ENCODE results near the gene PEPD.

DNA sequence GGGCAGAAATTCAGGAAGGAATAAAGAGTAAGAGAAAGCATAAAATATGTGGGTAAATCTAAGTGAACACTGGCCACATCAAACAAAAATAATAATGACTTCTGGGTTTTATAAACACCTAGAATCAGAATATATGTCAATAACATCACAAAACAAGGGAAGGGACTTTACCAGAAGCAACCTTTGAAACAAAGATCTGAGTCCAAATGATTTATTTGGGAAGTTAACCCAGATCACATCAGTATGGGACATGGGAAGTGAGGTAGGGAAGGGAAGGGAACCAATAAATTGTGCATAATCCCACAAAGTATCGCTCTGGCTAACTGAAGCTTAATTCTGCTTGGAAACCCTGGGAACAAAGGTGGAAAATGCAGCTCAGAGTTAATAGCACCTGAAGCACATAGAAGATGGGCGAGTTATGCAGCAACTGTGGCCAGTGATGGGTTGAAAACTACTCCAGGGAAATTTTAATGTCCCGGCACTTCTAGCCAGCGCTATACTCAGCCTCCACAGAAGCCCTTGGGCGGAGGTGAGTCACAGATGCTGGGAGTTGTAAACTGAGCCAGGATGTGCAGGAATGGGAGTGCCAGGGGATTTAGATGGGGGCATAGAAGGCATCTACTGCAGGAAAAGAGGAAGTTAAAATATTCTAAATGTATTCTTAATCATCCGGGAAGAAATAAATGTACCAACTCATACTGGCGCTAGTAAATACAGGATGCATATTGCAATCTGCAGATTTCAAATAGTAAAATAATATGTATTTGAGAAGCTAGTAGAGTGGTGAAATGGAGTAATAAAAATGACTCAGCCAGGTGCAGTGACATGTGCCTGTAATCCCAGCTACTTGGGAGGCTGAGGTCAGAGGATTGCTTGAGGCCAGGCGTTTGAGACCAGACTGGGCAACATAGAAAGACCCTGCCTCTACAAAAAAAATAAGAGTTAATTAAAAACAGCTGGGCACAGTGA is 182.3 kb downstream of the PEPD start:
- TF ChIP-seq CTCF (IDR thresholded peaks at IDR 0.05) = no peak
- no peak for TF ChIP-seq EP300 (IDR thresholded peaks at IDR 0.05)

Measured in tibial nerve (tissue), 4 donors.